Activated B cell treated with CpG ODN at 0.5 μM for 24 hours (primary cell): ENCODE data around the gene STARD10. TPM values are rescaled to one million over a fixed set of nuclear protein-coding genes. Genes with fewer than 3 reads are reported as not detected.
A peak's percentile ranks its signal among the peaks of the same experiment; 100 is the strongest.

ENCODE experiments used
- ATAC-seq: fragments of 200-7000 bp; cut with Tn5 transposase; one replicate; pipeline ENCODE4 v1.10.0; 2021; ENCODE audit warnings: low read depth, mild to moderate bottlenecking, moderate library complexity
- CTCF ChIA-PET: fragments of 350-600 bp; sonication (Branson Sonifier 250); formaldehyde crosslinking; loops from one replicate; lab custom pipeline; 2021; ENCODE audit warnings: antibody characterized with exemption; lab: Charles Lee
- POLR2A ChIA-PET: fragments of 350-600 bp; sonication (Branson Sonifier 250); formaldehyde crosslinking; loops from one replicate; lab custom pipeline; 2021; ENCODE audit warnings: antibody characterized with exemption; lab: Charles Lee
- DNase-seq: peaks from one replicate; pipeline ENCODE4 v3.0.0; 2022
- H3K27ac Mint-ChIP-seq: one replicate; pipeline ENCODE4 v1.8.0; 2020; ENCODE audit warnings: mixed read lengths
- H3K27me3 Mint-ChIP-seq: one replicate; pipeline ENCODE4 v1.8.0; 2021; ENCODE audit warnings: mixed read lengths
- H3K36me3 Mint-ChIP-seq: one replicate; pipeline ENCODE4 v1.8.0; 2021; ENCODE audit warnings: low read depth, mixed read lengths
- H3K4me1 Mint-ChIP-seq: one replicate; pipeline ENCODE4 v1.8.0; 2021; ENCODE audit warnings: mixed read lengths
- H3K4me3 Mint-ChIP-seq: one replicate; pipeline ENCODE4 v1.8.0; 2020; ENCODE audit warnings: mild to moderate bottlenecking, mixed read lengths
- H3K9me3 Mint-ChIP-seq: one replicate; pipeline ENCODE4 v1.8.0; 2020; ENCODE audit warnings: mixed read lengths
- CTCF ChIP-seq: fragments of 200-600 bp; IDR thresholded peaks from one replicate; pipeline ENCODE4 v1.8.0; 2022; ENCODE audit warnings: antibody characterized with exemption, mild to moderate bottlenecking
- intact Hi-C: fragments of 100-400 bp; cut with micrococcal nuclease; formaldehyde crosslinking; loops from one replicate; pipeline ENCODE4 v1.15.1; 2024
- total RNA-seq: library from RNA; stranded (reverse); gene quantifications from 2 replicates; pipeline ENCODE4 v1.2.3, GENCODE V29; 2022

Gene STARD10
- total RNA-seq, 1 donor from 2014 or later: 42.6 TPM

GRCh38 chr11:72833083-72833733 lies 39.4 kb upstream of the STARD10 start:
- peak overlapping the region; percentile 67 for H3K27ac Mint-ChIP-seq
- CTCF ChIA-PET: interaction anchor here (1.1 to 3.5 kb wide), 4 partner anchors 11 to 344 kb away, joined by 3 to 18 read pairs (median 9); no protein-coding TSS in a partner anchor
- intact Hi-C loops: no loop called here

GRCh38 chr11:72832301-72833082 lies 38.6 kb upstream of the STARD10 start:
- Mint-ChIP-seq H3K9me3 (no peaks in the 10 kb centered on the region), H3K36me3 (peaks cover 79% of the 10 kb centered on the region), H3K27me3 (no peaks in the 10 kb centered on the region), H3K4me3 (no peak overlapping the region), H3K27ac (peak overlapping the region; percentile 80), H3K4me1 (peaks cover 18% of the 10 kb centered on the region)
- ATAC-seq (no peak), DNase-seq (no peak)
- intact Hi-C loops: no loop called here
- ChIA-PET POLR2A (interaction anchor here (0.6 to 2.8 kb wide), 5 partner anchors 10 to 107 kb away, joined by 3 to 8 read pairs (median 5); no protein-coding TSS in a partner anchor), CTCF (interaction anchor here (0.7 to 5.9 kb wide), 20 partner anchors 8 to 458 kb away, joined by 3 to 75 read pairs (median 4); partner anchors contain the start of gene FCHSD2)
- TF ChIP-seq CTCF: no peak

More at GRCh38 chr11:72833083-72833733, 39.4 kb upstream of the STARD10 start:
- Mint-ChIP-seq H3K9me3 (no peaks in the 10 kb centered on the region), H3K4me1 (peaks cover 11% of the 10 kb centered on the region), H3K27me3 (no peaks in the 10 kb centered on the region), H3K4me3 (no peak overlapping the region), H3K36me3 (peaks cover 85% of the 10 kb centered on the region)
- no peak for ATAC-seq
- DNase-seq: no peak
- POLR2A ChIA-PET: interaction anchor here (2.8 kb wide), 1 partner anchor 11 kb away, joined by 7 read pairs; no protein-coding TSS in a partner anchor
- no peak for TF ChIP-seq CTCF

- Mint-ChIP-seq H3K4me1 (peaks cover 24% of the 10 kb centered on the region), H3K36me3 (peaks cover 77% of the 10 kb centered on the region), H3K9me3 (no peaks in the 10 kb centered on the region), H3K4me3 (no peak overlapping the region), H3K27me3 (no peaks in the 10 kb centered on the region), H3K27ac (peak overlapping the region; percentile 80)
- POLR2A ChIA-PET: interaction anchor here (0.6 to 2.8 kb wide), 7 partner anchors 9 to 109 kb away, joined by 3 to 8 read pairs (median 4); no protein-coding TSS in a partner anchor
- TF ChIP-seq CTCF: peak; percentile 30
- ATAC-seq: peak; percentile 65
- CTCF ChIA-PET: interaction anchor here (0.7 to 5.9 kb wide), 21 partner anchors 8 to 459 kb away, joined by 3 to 75 read pairs (median 4); partner anchors contain the start of gene FCHSD2
- no peak for DNase-seq
- intact Hi-C loops: loop anchor here (1.0 to 2.0 kb wide), 4 partner anchors 311 to 458 kb away; partner anchors contain the start of gene FCHSD2
These were observed 37.9 kb upstream of the STARD10 start for GRCh38 chr11:72831521-72832300.

GRCh38 chr11:72829884-72830533 lies 36.2 kb upstream of the STARD10 start:
- ATAC-seq (no peak), DNase-seq (no peak)
- Mint-ChIP-seq H3K36me3 (peaks cover 66% of the 10 kb centered on the region), H3K4me1 (peaks cover 24% of the 10 kb centered on the region), H3K27ac (peak overlapping the region; percentile 41), H3K9me3 (no peaks in the 10 kb centered on the region), H3K27me3 (no peaks in the 10 kb centered on the region), H3K4me3 (no peak overlapping the region)
- ChIA-PET CTCF (interaction anchor here (0.7 to 5.9 kb wide), 2 partner anchors 45 to 348 kb away, joined by 3 to 75 read pairs; no protein-coding TSS in a partner anchor), POLR2A (interaction anchor here (0.8 to 2.1 kb wide), 3 partner anchors 14 to 105 kb away, joined by 4 to 5 read pairs (median 4); no protein-coding TSS in a partner anchor)
- intact Hi-C loops: loop anchor here (2.0 to 10.0 kb wide), 2 partner anchors 313 to 555 kb away; partner anchors contain the start of gene FCHSD2
- no peak for TF ChIP-seq CTCF
